LNCaP clone FGC (cell line): ENCODE measurements around the gene ANO4.
"Not testable (repeated sequence)": the region's sequence is repeated elsewhere in the genome, so short reads cannot be mapped to it uniquely, and the experiment has no call there.

Experiments
- DNase-seq: peaks from one replicate; pipeline ENCODE4 v3.0.0-alpha.2; 2011; ENCODE audit warnings: low read depth
- H3K4me3 ChIP-seq: 2 replicates; pipeline ENCODE4 v1.5.1; 2011; ENCODE audit warnings: mild to moderate bottlenecking, low read depth, low read length, control low read depth
- TF ChIP-seq, protein P1 (sequence below): IDR thresholded peaks from 2 replicates; pipeline ENCODE4 v1.5.1; 2012; ENCODE audit warnings: mild to moderate bottlenecking; ENCODE audit not compliant: control insufficient read depth, insufficient read depth; ENCODE audit errors: extremely low read depth

The ANO4 gene

GRCh38 chr12:100982511-100983183, 188.1 kb downstream of the ANO4 start:
- no peak overlapping the region for H3K4me3 ChIP-seq
- no peak for DNase-seq
- TF ChIP-seq, protein P1, sequence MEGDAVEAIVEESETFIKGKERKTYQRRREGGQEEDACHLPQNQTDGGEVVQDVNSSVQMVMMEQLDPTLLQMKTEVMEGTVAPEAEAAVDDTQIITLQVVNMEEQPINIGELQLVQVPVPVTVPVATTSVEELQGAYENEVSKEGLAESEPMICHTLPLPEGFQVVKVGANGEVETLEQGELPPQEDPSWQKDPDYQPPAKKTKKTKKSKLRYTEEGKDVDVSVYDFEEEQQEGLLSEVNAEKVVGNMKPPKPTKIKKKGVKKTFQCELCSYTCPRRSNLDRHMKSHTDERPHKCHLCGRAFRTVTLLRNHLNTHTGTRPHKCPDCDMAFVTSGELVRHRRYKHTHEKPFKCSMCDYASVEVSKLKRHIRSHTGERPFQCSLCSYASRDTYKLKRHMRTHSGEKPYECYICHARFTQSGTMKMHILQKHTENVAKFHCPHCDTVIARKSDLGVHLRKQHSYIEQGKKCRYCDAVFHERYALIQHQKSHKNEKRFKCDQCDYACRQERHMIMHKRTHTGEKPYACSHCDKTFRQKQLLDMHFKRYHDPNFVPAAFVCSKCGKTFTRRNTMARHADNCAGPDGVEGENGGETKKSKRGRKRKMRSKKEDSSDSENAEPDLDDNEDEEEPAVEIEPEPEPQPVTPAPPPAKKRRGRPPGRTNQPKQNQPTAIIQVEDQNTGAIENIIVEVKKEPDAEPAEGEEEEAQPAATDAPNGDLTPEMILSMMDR = no peak

DNA sequence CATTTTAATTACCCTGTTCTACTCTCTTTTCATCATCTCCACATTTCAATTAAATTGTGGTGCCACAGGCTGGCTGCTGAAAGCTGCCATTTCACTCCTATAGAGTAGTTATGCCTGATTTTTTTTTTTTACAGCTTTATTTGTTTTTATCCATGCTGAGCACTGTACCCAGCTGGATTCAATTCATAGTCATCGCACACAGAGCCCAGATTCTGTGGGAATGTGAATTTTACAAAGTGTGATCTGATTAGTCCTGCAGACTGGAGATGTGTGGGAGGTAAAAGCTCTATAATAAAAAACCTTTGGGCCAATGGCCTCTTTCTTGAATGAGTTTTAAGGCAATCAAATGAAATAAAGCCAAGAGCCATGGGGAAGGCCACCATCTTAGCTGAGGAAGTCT, 190.2 kb downstream of the ANO4 start:
- no peak for DNase-seq
- no peak overlapping the region for H3K4me3 ChIP-seq
- TF ChIP-seq, protein P1 = no peak

DNA sequence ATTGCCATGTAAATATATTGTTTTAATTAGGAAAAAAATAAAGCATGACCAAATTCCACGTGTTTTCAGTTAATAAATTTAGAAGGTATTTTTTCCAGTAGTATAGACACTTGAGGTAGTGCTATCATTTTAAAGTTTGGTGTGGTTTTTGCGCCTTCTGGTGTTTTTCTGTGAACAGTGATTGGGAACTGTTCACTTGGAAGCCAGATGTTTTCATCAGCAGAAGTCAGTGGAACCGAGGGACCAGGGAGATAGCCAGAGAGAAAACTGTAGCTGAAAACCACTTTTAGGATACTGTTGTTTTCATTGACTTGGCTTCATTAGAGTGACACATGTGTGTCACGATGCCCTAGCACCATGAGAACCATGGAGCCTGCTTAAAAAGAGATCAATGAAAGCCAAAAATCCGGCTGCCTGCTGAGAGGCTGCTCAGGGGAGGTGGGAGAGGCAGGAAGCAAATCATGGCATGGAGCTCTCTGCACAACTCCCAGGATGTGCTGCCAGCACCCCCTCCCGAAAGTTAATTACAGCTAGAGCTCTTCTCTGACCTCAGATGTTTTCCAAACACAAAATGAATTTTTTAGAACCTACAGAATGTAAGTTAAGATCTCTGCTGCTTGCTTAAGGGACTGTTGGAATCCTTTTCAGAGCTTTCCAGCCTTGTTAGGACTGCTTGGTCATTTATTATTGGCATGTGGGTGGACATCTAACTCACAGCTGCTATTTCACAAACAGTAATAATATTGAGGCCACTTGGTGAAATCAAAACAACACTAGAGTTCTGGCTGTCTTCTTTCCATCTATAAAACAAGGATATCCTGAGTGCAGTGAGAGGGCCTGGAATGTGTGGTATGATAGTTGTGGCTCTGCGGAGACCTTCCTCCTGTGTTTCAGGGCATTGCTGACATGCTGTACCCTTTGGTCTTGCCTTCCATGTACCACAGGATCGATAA, 192.3 kb downstream of the ANO4 start:
- no peak for DNase-seq
- TF ChIP-seq, protein P1 = no peak
- H3K4me3 ChIP-seq = no peak overlapping the region

DNA sequence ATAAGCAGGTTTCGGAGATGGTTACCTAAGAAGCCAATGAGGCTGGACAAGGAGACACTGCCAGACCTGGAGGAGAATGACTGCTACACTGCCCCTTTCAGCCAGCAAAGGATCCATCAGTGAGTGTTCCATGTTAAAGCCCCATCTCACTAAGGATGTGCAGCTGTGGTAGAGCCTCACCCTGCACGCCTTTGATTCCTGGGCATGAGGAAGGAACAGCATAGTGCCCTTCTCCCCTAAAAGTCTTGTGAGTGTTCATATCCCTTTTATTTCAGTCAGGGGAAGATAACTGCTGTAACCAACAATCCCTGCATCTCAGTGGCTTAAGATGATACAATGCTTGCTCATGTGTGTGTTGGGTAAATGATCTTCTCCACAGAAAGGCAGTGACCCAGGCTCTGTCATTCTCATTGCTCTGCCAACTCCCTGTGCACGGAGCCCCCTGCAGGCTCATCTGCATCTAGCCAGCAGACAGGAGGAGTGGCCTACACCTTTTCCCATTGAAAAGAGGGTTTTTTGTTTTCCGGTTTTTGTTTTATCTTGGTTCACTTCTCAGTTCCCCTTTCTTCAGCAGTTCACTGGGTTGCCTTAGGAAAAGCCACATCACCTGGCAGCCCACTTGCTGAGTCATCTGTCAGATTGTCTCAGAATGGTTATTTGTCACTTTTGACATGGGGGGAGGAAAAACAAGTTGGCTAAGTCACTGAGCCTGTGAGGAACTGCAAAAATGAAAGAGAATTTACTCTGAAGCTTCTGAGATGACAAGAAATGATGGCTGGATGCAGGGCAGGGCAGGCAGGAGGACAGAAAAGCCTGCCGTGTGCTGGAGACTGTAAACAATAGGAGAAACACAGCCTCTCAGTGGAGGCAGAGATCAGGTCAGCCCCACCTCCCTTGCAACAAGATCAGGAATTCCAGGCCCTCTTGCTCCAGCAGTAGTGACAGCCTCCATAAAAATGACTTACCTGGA, 193.3 kb downstream of the ANO4 start:
- no peak for DNase-seq
- H3K4me3 ChIP-seq = no peak overlapping the region
- TF ChIP-seq, protein P1 = peak; percentile 48

GRCh38 chr12:100989509-100989908, 194.9 kb downstream of the ANO4 start:
- H3K4me3 ChIP-seq, DNase-seq: not testable (repeated sequence)

DNA sequence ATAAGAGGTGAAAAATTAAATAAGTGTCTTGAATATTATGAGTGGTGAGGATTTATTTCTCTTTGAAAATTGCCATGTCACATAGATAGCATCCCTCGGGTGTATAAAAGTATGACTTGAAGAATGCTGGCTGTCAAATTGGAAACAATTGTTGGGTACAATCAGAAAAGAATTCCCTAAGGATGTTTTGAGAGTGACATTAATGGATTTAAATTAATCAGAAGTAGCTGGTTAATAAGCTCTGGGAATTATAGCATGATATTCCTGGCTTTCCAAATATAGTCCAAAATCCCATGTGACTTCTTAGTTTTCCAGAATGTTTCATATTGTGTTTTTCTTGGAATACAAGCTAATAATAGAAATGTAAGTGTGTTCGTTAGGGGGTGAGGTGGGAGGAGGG, 196.5 kb downstream of the ANO4 start:
- H3K4me3 ChIP-seq = no peak overlapping the region
- TF ChIP-seq, protein P1 = no peak
- no peak for DNase-seq

- TF ChIP-seq, protein P1 = no peak
- DNase-seq = no peak
- no peak overlapping the region for H3K4me3 ChIP-seq
These were observed 197.6 kb downstream of the ANO4 start for GRCh38 chr12:100992194-100992593.
